CD8-positive, alpha-beta memory T cell (primary cell): Measurements from ENCODE around the gene ESYT3. TPM values are rescaled to one million over a fixed set of nuclear protein-coding genes. Genes with fewer than 3 reads are reported as not detected.
A peak's percentile ranks its signal among the peaks of the same experiment; 100 is the strongest.

Experiments used
- CTCF ChIA-PET: fragments of 350-600 bp; sonication (Branson Sonifier 250); formaldehyde crosslinking; loops from one replicate; lab custom pipeline; 2021; ENCODE audit warnings: antibody characterized with exemption; lab: Charles Lee
- POLR2A ChIA-PET: fragments of 350-600 bp; sonication (Branson Sonifier 250); formaldehyde crosslinking; loops from one replicate; lab custom pipeline; 2021; ENCODE audit warnings: antibody characterized with exemption; lab: Charles Lee
- DNase-seq, 5 donors: peaks; one replicate each; pipeline versions ENCODE4 v3.0.0 to v3.0.0-alpha.2; 2020 to 2022; ENCODE audit warnings: mixed read lengths in 1 of 5
- H3K27ac ChIP-seq: one replicate; pipeline ENCODE4 v1.7.0; 2013; ENCODE audit warnings: low read depth, mild to moderate bottlenecking, low read length, moderate library complexity
- H3K27me3 ChIP-seq: 2 replicates; pipeline ENCODE4 v1.7.0; 2013; ENCODE audit warnings: low read length, mild to moderate bottlenecking; ENCODE audit not compliant: insufficient read depth, poor library complexity, severe bottlenecking
- H3K36me3 ChIP-seq: 2 replicates; pipeline ENCODE4 v1.7.0; 2013; ENCODE audit warnings: mild to moderate bottlenecking, low read length, moderate library complexity; ENCODE audit not compliant: insufficient read depth
- H3K4me1 ChIP-seq: 2 replicates; pipeline ENCODE4 v1.7.0; 2013; ENCODE audit warnings: mild to moderate bottlenecking, low read length, moderate library complexity; ENCODE audit not compliant: insufficient read depth
- H3K4me3 ChIP-seq: 2 replicates; pipeline ENCODE4 v1.7.0; 2013; ENCODE audit warnings: mild to moderate bottlenecking, low read length
- H3K9me3 ChIP-seq: 2 replicates; pipeline ENCODE4 v1.7.0; 2013; ENCODE audit warnings: mild to moderate bottlenecking, low read length
- H3K27ac Mint-ChIP-seq, 8 donors: one replicate each; pipeline ENCODE4 v1.8.0; 2020 to 2021; ENCODE audit warnings: mixed read lengths in 8 of 8, mild to moderate bottlenecking in 6 of 8, inconsistent platforms in 3 of 8, moderate library complexity in 3 of 8
- H3K27me3 Mint-ChIP-seq, 2 donors: one replicate each; pipeline ENCODE4 v1.8.0; 2020 to 2021; ENCODE audit warnings: mixed read lengths in 2 of 2, mild to moderate bottlenecking in 1 of 2, moderate library complexity in 1 of 2
- H3K36me3 Mint-ChIP-seq, 3 donors: one replicate each; pipeline ENCODE4 v1.8.0; 2020 to 2021; ENCODE audit warnings: mixed read lengths in 3 of 3, inconsistent platforms in 1 of 3, mild to moderate bottlenecking in 1 of 3
- H3K4me1 Mint-ChIP-seq, 3 donors: one replicate each; pipeline ENCODE4 v1.8.0; 2020 to 2021; ENCODE audit warnings: mixed read lengths in 3 of 3, inconsistent platforms in 1 of 3, mild to moderate bottlenecking in 1 of 3
- H3K4me3 Mint-ChIP-seq, 7 donors: one replicate each; pipeline ENCODE4 v1.8.0; 2020 to 2021; ENCODE audit warnings: mixed read lengths in 7 of 7, mild to moderate bottlenecking in 6 of 7, moderate library complexity in 4 of 7, inconsistent platforms in 2 of 7
- H3K9me3 Mint-ChIP-seq, 5 donors: one replicate each; pipeline ENCODE4 v1.8.0; 2020 to 2022; ENCODE audit warnings: mixed read lengths in 5 of 5, mild to moderate bottlenecking in 3 of 5, moderate library complexity in 2 of 5, inconsistent platforms in 1 of 5
- polyA plus RNA-seq: library from polyadenylated mRNA; unstranded; fragments of 300-500 nt; fragmentation: Illumina TruSeq; gene quantifications from one replicate; pipeline ENCODE4 v1.2.3, GENCODE V29; 2021
- total RNA-seq, 2 experiments: library from RNA; stranded (reverse); gene quantifications; one replicate each; pipeline ENCODE4 v1.2.3, GENCODE V29; 2021

ESYT3 gene
- total RNA-seq (under 1 TPM; 0.07 TPM), polyA plus RNA-seq (not detected)

GRCh38 chr3:138434276-138434874 lies at the start of gene ESYT3:
Gene ESYT3, plus strand, starts transcription at chr3:138434616. Its CDS starts 183 bp downstream, at chr3:138434799.
- H3K27ac Mint-ChIP-seq = no peak within 1 kb of the TSS
- Histone ChIP-seq H3K4me1 (no peaks in the 10 kb centered on the region), H3K4me3 (peak within 1 kb of the TSS; percentile 19), H3K27ac (no peak within 1 kb of the TSS), H3K36me3 (no peaks in the 10 kb centered on the region), H3K27me3 (peaks cover 6% of the 10 kb centered on the region), H3K9me3 (no peaks in the 10 kb centered on the region)
- H3K9me3 Mint-ChIP-seq = no peaks in the 10 kb centered on the region
- ChIA-PET POLR2A (no interaction called here), CTCF (interaction anchor here (0.8 to 1.9 kb wide), 3 partner anchors 9 to 17 kb away, joined by 3 to 6 read pairs (median 5); no protein-coding TSS in a partner anchor)
- H3K4me3 Mint-ChIP-seq = peak within 1 kb of the TSS; percentile 51 to 74 (median 57)
- H3K4me1 Mint-ChIP-seq = peaks cover 8 to 25% (median 14%) of the 10 kb centered on the region in 3 donors
- H3K27me3 Mint-ChIP-seq = peaks cover 35 to 59% of the 10 kb centered on the region in 2 donors
- no peaks in the 10 kb centered on the region for H3K36me3 Mint-ChIP-seq
- DNase-seq = peak in 3 of 5 donors; percentile 5 to 16 (median 10)

GRCh38 chr3:138384976-138385375 lies 49.4 kb upstream of the ESYT3 start:
- Mint-ChIP-seq H3K36me3 (peaks cover 0 to 3% (median 0%) of the 10 kb centered on the region in 3 donors), H3K27ac (no peak overlapping the region), H3K4me3 (no peak overlapping the region), H3K9me3 (no peaks in the 10 kb centered on the region), H3K4me1 (no peaks in the 10 kb centered on the region), H3K27me3 (peaks cover 12 to 32% of the 10 kb centered on the region in 2 donors)
- Histone ChIP-seq H3K9me3 (no peaks in the 10 kb centered on the region), H3K27ac (no peak overlapping the region), H3K4me1 (no peaks in the 10 kb centered on the region), H3K27me3 (no peaks in the 10 kb centered on the region), H3K36me3 (no peaks in the 10 kb centered on the region), H3K4me3 (no peak overlapping the region)
- ChIA-PET CTCF (no interaction called here), POLR2A (no interaction called here)
- no peak for DNase-seq

- no peak for DNase-seq
- H3K4me3 Mint-ChIP-seq = no peak overlapping the region
- no peak overlapping the region for H3K4me3 ChIP-seq
- no peaks in the 10 kb centered on the region for H3K9me3 Mint-ChIP-seq
- H3K36me3 ChIP-seq = no peaks in the 10 kb centered on the region
- H3K36me3 Mint-ChIP-seq = peaks cover 0 to 3% (median 0%) of the 10 kb centered on the region in 3 donors
- H3K27ac ChIP-seq = no peak overlapping the region
- H3K27me3 Mint-ChIP-seq = peaks cover 10 to 34% of the 10 kb centered on the region in 2 donors
- ChIA-PET CTCF (no interaction called here), POLR2A (no interaction called here)
- no peak overlapping the region for H3K27ac Mint-ChIP-seq
- H3K27me3 ChIP-seq = no peaks in the 10 kb centered on the region
- H3K4me1 ChIP-seq = no peaks in the 10 kb centered on the region
- no peaks in the 10 kb centered on the region for H3K4me1 Mint-ChIP-seq
- H3K9me3 ChIP-seq = no peaks in the 10 kb centered on the region
These were observed 45.2 kb upstream of the ESYT3 start for GRCh38 chr3:138389144-138389601.

DNA sequence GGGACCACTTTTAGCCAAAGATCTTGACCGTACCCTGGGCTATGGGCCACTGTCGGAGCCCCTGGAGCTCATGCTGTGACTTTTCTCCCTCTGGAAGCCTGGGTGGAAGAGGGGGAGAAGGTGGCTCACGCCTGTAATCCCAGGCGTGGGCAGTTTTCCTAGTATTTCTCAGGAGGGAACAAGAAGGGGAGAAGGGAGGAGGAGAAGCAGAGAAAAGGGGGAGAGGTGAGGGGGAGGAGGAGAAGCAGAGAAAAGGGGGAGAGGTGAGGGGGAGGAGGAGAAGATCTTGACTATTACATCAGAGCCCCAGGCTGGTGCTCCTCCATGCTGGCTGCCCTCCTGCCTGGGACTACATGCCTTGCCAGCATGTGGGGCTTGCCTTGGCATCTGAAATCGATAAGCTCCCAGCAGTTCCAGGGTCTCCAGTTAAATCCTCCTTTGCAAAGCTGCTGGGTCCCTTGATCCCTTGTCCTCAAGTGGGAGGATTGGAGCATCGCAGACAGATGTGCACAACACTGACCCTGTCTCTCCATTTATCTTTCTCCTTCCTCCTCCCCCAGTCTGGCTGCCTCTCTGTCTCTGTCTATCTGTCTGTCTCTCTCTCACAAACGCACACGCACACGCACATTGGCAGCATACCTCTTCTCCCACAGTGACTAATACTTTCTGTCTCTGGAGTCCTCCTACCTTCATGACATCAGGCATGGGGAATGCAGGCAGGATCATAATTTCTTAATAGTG lies 44.4 kb upstream of the ESYT3 start:
- ChIA-PET CTCF (interaction anchor here (1.5 kb wide), 1 partner anchor 19 kb away, joined by 3 read pairs; no protein-coding TSS in a partner anchor), POLR2A (no interaction called here)
- Histone ChIP-seq H3K27me3 (no peaks in the 10 kb centered on the region), H3K4me3 (no peak overlapping the region), H3K4me1 (no peaks in the 10 kb centered on the region), H3K36me3 (no peaks in the 10 kb centered on the region), H3K27ac (no peak overlapping the region), H3K9me3 (no peaks in the 10 kb centered on the region)
- H3K27me3 Mint-ChIP-seq = peaks cover 7 to 26% of the 10 kb centered on the region in 2 donors
- no peaks in the 10 kb centered on the region for H3K36me3 Mint-ChIP-seq
- no peak overlapping the region for H3K4me3 Mint-ChIP-seq
- H3K27ac Mint-ChIP-seq = peak overlapping the region in 1 of 8 donors; percentile 15
- no peak for DNase-seq
- no peaks in the 10 kb centered on the region for H3K9me3 Mint-ChIP-seq
- no peaks in the 10 kb centered on the region for H3K4me1 Mint-ChIP-seq

GRCh38 chr3:138390582-138390932 lies 43.9 kb upstream of the ESYT3 start:
- no peak overlapping the region for H3K4me3 ChIP-seq
- H3K4me1 ChIP-seq = no peaks in the 10 kb centered on the region
- ChIA-PET CTCF (interaction anchor here (1.5 kb wide), 1 partner anchor 19 kb away, joined by 3 read pairs; no protein-coding TSS in a partner anchor), POLR2A (no interaction called here)
- H3K36me3 Mint-ChIP-seq = no peaks in the 10 kb centered on the region
- no peak overlapping the region for H3K4me3 Mint-ChIP-seq
- H3K27ac ChIP-seq = no peak overlapping the region
- H3K9me3 Mint-ChIP-seq = no peaks in the 10 kb centered on the region
- H3K4me1 Mint-ChIP-seq = no peaks in the 10 kb centered on the region
- no peak for DNase-seq
- H3K27me3 Mint-ChIP-seq = peaks cover 7 to 26% of the 10 kb centered on the region in 2 donors
- H3K9me3 ChIP-seq = no peaks in the 10 kb centered on the region
- H3K36me3 ChIP-seq = no peaks in the 10 kb centered on the region
- H3K27ac Mint-ChIP-seq = no peak overlapping the region
- no peaks in the 10 kb centered on the region for H3K27me3 ChIP-seq

- H3K36me3 ChIP-seq = no peaks in the 10 kb centered on the region
- no peak for DNase-seq
- no peaks in the 10 kb centered on the region for H3K9me3 Mint-ChIP-seq
- no peaks in the 10 kb centered on the region for H3K4me1 Mint-ChIP-seq
- H3K36me3 Mint-ChIP-seq = no peaks in the 10 kb centered on the region
- ChIA-PET POLR2A (interaction anchor here (0.6 kb wide), 1 partner anchor 1890 kb away, joined by 3 read pairs; no protein-coding TSS in a partner anchor), CTCF (no interaction called here)
- no peak overlapping the region for H3K27ac ChIP-seq
- H3K4me1 ChIP-seq = no peaks in the 10 kb centered on the region
- H3K9me3 ChIP-seq = no peaks in the 10 kb centered on the region
- no peak overlapping the region for H3K4me3 ChIP-seq
- H3K27me3 Mint-ChIP-seq = peaks cover 7 to 13% of the 10 kb centered on the region in 2 donors
- no peak overlapping the region for H3K4me3 Mint-ChIP-seq
- H3K27ac Mint-ChIP-seq = no peak overlapping the region
- no peaks in the 10 kb centered on the region for H3K27me3 ChIP-seq
These were observed 40.3 kb upstream of the ESYT3 start for GRCh38 chr3:138394156-138394555.

DNA sequence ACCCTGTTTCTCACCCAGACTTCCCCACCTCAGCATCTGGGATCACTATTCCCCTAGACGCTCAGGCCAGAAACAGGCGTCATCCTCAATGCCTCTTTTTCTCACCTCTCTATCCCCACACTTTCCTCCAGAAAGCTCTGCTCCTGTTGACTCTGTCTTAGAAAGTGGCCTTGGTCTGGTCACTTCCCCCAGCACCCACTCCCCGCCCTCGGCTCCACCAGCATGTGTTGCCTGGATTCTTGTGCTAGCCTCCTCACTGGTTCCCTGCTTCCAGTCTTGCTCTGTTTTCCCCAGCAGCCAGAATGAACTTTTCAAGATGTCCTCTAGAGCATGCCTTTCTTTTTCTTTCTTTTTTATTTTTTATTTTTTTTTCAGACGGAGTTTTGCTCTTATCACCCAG lies 39.7 kb upstream of the ESYT3 start:
- no peaks in the 10 kb centered on the region for H3K4me1 ChIP-seq
- no peak for DNase-seq
- Mint-ChIP-seq H3K4me3 (no peak overlapping the region), H3K9me3 (no peaks in the 10 kb centered on the region), H3K36me3 (no peaks in the 10 kb centered on the region), H3K27me3 (peaks cover 6 to 9% of the 10 kb centered on the region in 2 donors), H3K27ac (peak overlapping the region in 1 of 8 donors; percentile 13), H3K4me1 (no peaks in the 10 kb centered on the region)
- H3K4me3 ChIP-seq = no peak overlapping the region
- no peaks in the 10 kb centered on the region for H3K9me3 ChIP-seq
- POLR2A ChIA-PET = no interaction called here
- H3K27ac ChIP-seq = no peak overlapping the region
- H3K27me3 ChIP-seq = no peaks in the 10 kb centered on the region
- CTCF ChIA-PET = no interaction called here
- no peaks in the 10 kb centered on the region for H3K36me3 ChIP-seq
